ENCODE data around the gene CDAN1. TPM values are rescaled to one million over a fixed set of nuclear protein-coding genes. Genes with fewer than 3 reads are reported as not detected.

The CDAN1 gene
- total and polyA plus RNA-seq, 2 of the 8 experiments (the other 6 are each of a cell fraction or from before 2014, with no cell fraction given), result 4.5 to 18.6 TPM

DNA sequence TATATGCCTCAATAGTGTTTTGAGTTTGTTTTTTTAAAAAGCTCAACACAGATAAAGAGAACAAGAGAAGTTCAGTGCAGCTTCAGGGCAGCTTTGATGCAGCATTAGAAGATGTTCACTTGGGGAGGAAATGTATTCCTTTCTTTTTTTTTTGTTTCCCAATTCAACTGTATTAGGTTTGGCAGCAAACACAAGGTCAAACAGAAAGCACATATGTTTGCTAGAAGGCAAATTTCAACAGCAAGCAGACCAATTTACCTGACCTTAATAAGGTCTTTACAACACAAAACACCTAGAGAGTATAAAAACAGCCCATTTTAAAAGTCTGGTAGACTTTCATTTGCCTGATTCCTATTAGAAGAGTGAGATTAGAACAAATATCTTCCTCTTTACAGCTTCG, 7.3 kb upstream of the CDAN1 start:
- peaks cover 0 to 4% (median 0%) of the 10 kb centered on the region in 4 experiments; a peak in 1 of 8 replicates for H3K36me3 ChIP-seq (ENCODE audit: control insufficient read depth in 2 of 4, insufficient read depth in 4 of 4, low read length in 3 of 4)
- H3K14ac ChIP-seq (ENCODE audit: insufficient read length), result no peak overlapping the region
- no peaks in the 10 kb centered on the region for H3K27me3 ChIP-seq (replicated peaks in 1 of 4; ENCODE audit: control insufficient read depth in 3 of 4, extremely low read depth in 1 of 4, insufficient read depth in 3 of 4, low read length in 3 of 4)
- no peak overlapping the region for H2BK120ac ChIP-seq (replicated peaks; ENCODE audit: low read depth, low read length)
- H4K5ac ChIP-seq (ENCODE audit: insufficient read length, low read depth, low read length), result no peak overlapping the region
- no peak overlapping the region for H3K4ac ChIP-seq (replicated peaks; ENCODE audit: insufficient read length, low read depth, low read length)
- H2BK5ac ChIP-seq (ENCODE audit: low read depth, low read length), result no peak overlapping the region
- H3K4me2 ChIP-seq (ENCODE audit: insufficient read depth in 1 of 2, low read depth in 2 of 2, low read length in 2 of 2), result no peak overlapping the region
- no peak overlapping the region for H3K18ac ChIP-seq (ENCODE audit: extremely low read depth, low read length)
- H3K4me3 ChIP-seq (ENCODE audit: extremely low read depth in 1 of 4, insufficient read depth in 2 of 4, low read depth in 3 of 4, low read length in 4 of 4), result no peak overlapping the region
- H3K23me2 ChIP-seq (ENCODE audit: low read depth, low read length), result no peaks in the 10 kb centered on the region
- H3K79me2 ChIP-seq (ENCODE audit: control insufficient read depth in 1 of 2, insufficient read depth in 2 of 2, low read length in 2 of 2), result no peaks in the 10 kb centered on the region
- 79% methylated on average over 1 of the region's 1 CpG; no CpG with 5 or more reads in 1 of the 2 experiments for WGBS, 2 experiments (ENCODE audit: extremely low coverage in 1 of 2, insufficient coverage in 1 of 2, insufficient read length in 1 of 2, insufficient replicate concordance in 2 of 2, low coverage in 1 of 2, low lambda C conversion rate in 2 of 2, missing lambda C conversion rate in 1 of 2)
- H3K9me3 ChIP-seq (ENCODE audit: insufficient read depth in 2 of 2, low read depth in 1 of 2, low read length in 1 of 2), result no peaks in the 10 kb centered on the region
- no peak overlapping the region for H2AK5ac ChIP-seq (ENCODE audit: low read depth, low read length)
- H2AFZ ChIP-seq (ENCODE audit: low read length), result no peak overlapping the region
- no peak overlapping the region for H2BK15ac ChIP-seq (ENCODE audit: low read length)
- H2BK12ac ChIP-seq (ENCODE audit: low read depth, low read length), result no peak overlapping the region
- DNase-seq (ENCODE audit: low read depth in 1 of 2, low spot score in 2 of 2) (no peak), FAIRE-seq (no peak)
- H4K8ac ChIP-seq (ENCODE audit: extremely low read depth, insufficient read depth, low read length), result no peak overlapping the region
- H2BK20ac ChIP-seq (ENCODE audit: low read length), result no peak overlapping the region
- H3K9ac ChIP-seq (replicated peaks in 1 of 4; ENCODE audit: extremely low read depth in 1 of 4, low read depth in 3 of 4, low read length in 3 of 4), result no peak overlapping the region
- ChIA-PET POLR2A (ENCODE audit: partially characterized antibody) (no interaction called here), CTCF (ENCODE audit: partially characterized antibody) (interaction anchor here (0.7 to 1.6 kb wide), 2 partner anchors 9 to 182 kb away, joined by 3 to 8 read pairs; no protein-coding TSS in a partner anchor)
- no peak overlapping the region for H3K23ac ChIP-seq (ENCODE audit: insufficient read length)
- H3K56ac ChIP-seq (replicated peaks; ENCODE audit: insufficient read length, low read depth, low read length), result no peak overlapping the region
- no peaks in the 10 kb centered on the region for H3K79me1 ChIP-seq (ENCODE audit: low read depth, low read length)
- H4K91ac ChIP-seq (replicated peaks; ENCODE audit: insufficient read length, low read length), result no peak overlapping the region
- no peak for TF ChIP-seq JUN (IDR thresholded peaks at IDR 0.05; ENCODE audit: low read depth, low read length)
- TF ChIP-seq SRF (IDR thresholded peaks at IDR 0.05; ENCODE audit: low read depth, low read length), result no peak
- no peak for TF ChIP-seq SAP30 (IDR thresholded peaks at IDR 0.05; ENCODE audit: insufficient read depth, insufficient replicate concordance, low read length)
- no peak for TF ChIP-seq CHD2 (IDR thresholded peaks at IDR 0.05; ENCODE audit: low read length)
- TF ChIP-seq EP300 (IDR thresholded peaks at IDR 0.05; ENCODE audit: borderline replicate concordance in 1 of 2, low read depth in 2 of 2, low read length in 2 of 2), result no peak
- TF ChIP-seq KDM4A (IDR thresholded peaks at IDR 0.05; ENCODE audit: low read depth, low read length, severe bottlenecking), result no peak
- no peak for TF ChIP-seq CBX5 (IDR thresholded peaks at IDR 0.05; ENCODE audit: low read depth, low read length)
- TF ChIP-seq ASH2L (IDR thresholded peaks at IDR 0.05; ENCODE audit: low read length), result no peak
- no peak overlapping the region for H3K27ac ChIP-seq (ENCODE audit: low read depth, low read length)
- 0 out of 7 replicates have a peak, but pooled peaks cover 0 to 2% (median 0%) of the 10 kb centered on the region in 4 experiments for H3K4me1 ChIP-seq (replicated peaks in 1 of 4; ENCODE audit: control insufficient read depth in 3 of 4, insufficient read depth in 4 of 4, low read length in 3 of 4)
- no peaks in the 10 kb centered on the region for H4K20me1 ChIP-seq (replicated peaks in 1 of 2; ENCODE audit: control insufficient read depth in 1 of 2, insufficient read depth in 2 of 2, low read length in 2 of 2)
